Measurements from ENCODE around the gene JOSD1. TPM values are rescaled to one million over a fixed set of nuclear protein-coding genes. Genes with fewer than 3 reads are reported as not detected.

The JOSD1 gene
- total RNA-seq, 8 experiments from 2014 or later = 25.8 to 56.7 (median 28.9) TPM

DNA sequence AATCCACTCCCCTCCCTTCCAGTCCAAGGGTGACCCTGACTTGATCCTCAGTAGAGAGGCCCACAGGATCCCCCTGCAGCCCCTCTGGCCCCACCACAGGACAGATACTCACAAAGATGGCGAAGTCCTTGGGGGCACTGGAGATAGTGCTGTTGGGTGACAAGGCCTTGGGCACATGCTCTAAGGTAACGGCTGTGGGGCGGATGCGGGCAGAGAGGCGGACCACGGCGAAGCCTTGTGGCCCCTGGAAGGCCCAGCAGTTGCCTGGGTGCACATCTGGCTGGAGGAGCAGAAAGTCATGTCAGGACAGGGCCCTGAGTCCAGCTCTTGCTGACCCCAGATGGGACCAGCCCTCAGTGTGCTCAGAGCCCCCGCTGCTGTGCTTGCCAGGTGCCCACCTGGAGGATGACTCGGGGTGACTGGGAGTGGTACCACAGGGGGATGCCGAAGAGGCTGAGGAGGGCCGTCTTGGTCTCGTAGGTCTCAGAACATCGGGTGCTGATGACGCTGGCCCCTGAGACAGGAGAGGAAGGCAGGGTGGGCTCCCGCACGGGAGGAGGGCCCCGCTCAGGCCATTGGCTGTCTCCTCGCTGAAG is 37.8 kb upstream of the JOSD1 start:
- Histone ChIP-seq H3K4me1 (replicated peaks in 1 of 2) (peaks cover 0 to under 1% of the 10 kb centered on the region in 2 donors), H3K4me3 (no peak overlapping the region), H3K27ac (no peak overlapping the region)
- in situ Hi-C loops (cut with MboI; ENCODE audit: low pct_unique_long_range_greater_than_20kb in 2 of 9, low sequenced_read_pairs in 9 of 9, unreplicated experiment in 9 of 9) = no loop called here
- WGBS, 10 experiments = 80 to 100% (median 95%) methylated on average over 1 to 11 of the region's 18 CpGs; no CpG with 5 or more reads in 5 of the 10 experiments
- no peak for ATAC-seq (replicated peaks in 6 of 8)

GRCh38 chr22:38737302-38738060 is 36.7 kb upstream of the JOSD1 start:
- WGBS, 10 experiments = 60 to 100% (median 88%) methylated on average over 1 to 9 of the region's 21 CpGs; no CpG with 5 or more reads in 2 of the 10 experiments
- Histone ChIP-seq H3K4me3 (no peak overlapping the region), H3K4me1 (replicated peaks in 1 of 2) (peaks cover 0 to 2% of the 10 kb centered on the region in 2 donors), H3K27ac (no peak overlapping the region)
- ATAC-seq (replicated peaks in 6 of 8) = no peak
- in situ Hi-C loops (cut with MboI; ENCODE audit: low pct_unique_long_range_greater_than_20kb in 2 of 9, low sequenced_read_pairs in 9 of 9, unreplicated experiment in 9 of 9) = no loop called here

DNA sequence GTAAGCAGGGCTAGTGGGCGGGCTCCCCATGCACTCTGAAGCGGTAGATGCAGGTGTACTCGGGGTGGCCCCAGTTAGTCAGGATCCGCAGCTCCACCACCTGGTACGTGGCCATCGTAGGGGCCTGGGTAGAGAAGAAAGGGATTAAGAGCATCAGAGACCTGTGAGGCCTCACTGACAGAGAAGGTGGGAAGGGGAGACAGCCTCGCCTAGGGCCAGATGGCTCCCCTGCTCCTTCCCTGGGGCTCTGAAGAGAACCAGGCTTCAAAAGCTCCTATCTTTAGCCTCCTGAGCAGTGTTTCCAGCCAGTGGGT is 35.5 kb upstream of the JOSD1 start:
- in situ Hi-C loops (cut with MboI; ENCODE audit: low pct_unique_long_range_greater_than_20kb in 2 of 9, low sequenced_read_pairs in 9 of 9, unreplicated experiment in 9 of 9) = no loop called here
- WGBS, 10 experiments = 67 to 100% (median 86%) methylated on average over 1 to 4 of the region's 7 CpGs; no CpG with 5 or more reads in 5 of the 10 experiments
- Histone ChIP-seq H3K4me1 (replicated peaks in 1 of 2) (peaks cover 0 to 7% of the 10 kb centered on the region in 2 donors), H3K4me3 (no peak overlapping the region), H3K27ac (no peak overlapping the region)
- ATAC-seq (replicated peaks in 6 of 8) = no peak

DNA sequence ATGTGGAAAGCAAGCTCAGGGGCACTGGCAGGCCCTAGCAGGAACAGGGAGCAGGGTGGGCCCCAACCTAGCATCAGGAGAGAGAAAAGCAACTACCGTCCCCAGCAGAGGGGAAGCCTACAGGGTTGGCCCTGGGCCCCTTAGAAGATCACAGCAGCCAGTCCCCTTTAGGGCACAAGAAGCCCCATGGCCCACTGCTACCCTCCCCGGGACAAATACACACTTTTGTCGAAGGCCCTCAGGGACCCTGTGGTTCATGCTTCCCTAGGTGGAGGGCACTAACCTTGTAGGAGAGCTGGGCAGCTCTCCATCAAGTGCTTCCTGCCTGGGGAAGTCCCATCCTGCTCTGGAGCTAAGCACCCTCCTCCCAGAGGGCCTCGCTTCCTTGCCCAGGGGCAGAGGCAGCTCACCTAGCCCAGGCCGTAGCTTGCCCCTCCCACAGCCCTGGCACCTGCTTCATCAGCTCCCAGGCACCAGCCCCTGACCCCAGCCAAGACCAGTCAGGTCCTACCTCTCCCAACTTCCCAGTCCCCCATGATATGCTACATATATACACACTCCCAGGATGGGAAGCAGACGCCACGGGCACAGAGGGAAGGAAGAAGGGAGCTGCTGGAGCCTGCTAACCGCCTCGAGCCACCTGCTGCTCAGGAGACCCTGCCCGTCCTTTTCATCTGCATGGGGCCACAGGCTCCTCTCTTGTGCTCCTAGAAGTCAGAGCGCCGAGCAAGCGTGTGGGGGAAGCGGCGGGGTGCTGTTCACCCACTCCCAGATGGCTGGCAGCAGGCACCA is 34.9 kb upstream of the JOSD1 start:
- 80 to 100% (median 85%) methylated on average over 1 to 5 of the region's 15 CpGs; no CpG with 5 or more reads in 3 of the 10 experiments for WGBS, 10 experiments
- H3K4me3 ChIP-seq = no peak overlapping the region
- H3K4me1 ChIP-seq (replicated peaks in 1 of 2) = peaks cover 0 to 7% of the 10 kb centered on the region in 2 donors
- in situ Hi-C loops (cut with MboI; ENCODE audit: low pct_unique_long_range_greater_than_20kb in 2 of 9, low sequenced_read_pairs in 9 of 9, unreplicated experiment in 9 of 9) = no loop called here
- H3K27ac ChIP-seq = no peak overlapping the region
- ATAC-seq (replicated peaks in 6 of 8) = no peak

- Histone ChIP-seq H3K4me1 (replicated peaks in 1 of 2) (peaks cover 0 to 7% of the 10 kb centered on the region in 2 donors), H3K4me3 (no peak overlapping the region), H3K27ac (no peak overlapping the region)
- WGBS, 10 experiments = no CpG with 5 or more reads among the region's 7 CpGs
- in situ Hi-C loops (cut with MboI; ENCODE audit: low pct_unique_long_range_greater_than_20kb in 2 of 9, low sequenced_read_pairs in 9 of 9, unreplicated experiment in 9 of 9) = no loop called here
- ATAC-seq (replicated peaks in 6 of 8) = no peak
Observed at GRCh38 chr22:38735126-38735464, 34.4 kb upstream of the JOSD1 start.

- WGBS, 10 experiments = 40 to 100% (median 87%) methylated on average over 1 to 4 of the region's 13 CpGs; no CpG with 5 or more reads in 4 of the 10 experiments
- in situ Hi-C loops (cut with MboI; ENCODE audit: low pct_unique_long_range_greater_than_20kb in 2 of 9, low sequenced_read_pairs in 9 of 9, unreplicated experiment in 9 of 9) = no loop called here
- Histone ChIP-seq H3K27ac (no peak overlapping the region), H3K4me3 (no peak overlapping the region), H3K4me1 (replicated peaks in 1 of 2) (peaks cover 0 to 7% of the 10 kb centered on the region in 2 donors)
- no peak for ATAC-seq (replicated peaks in 6 of 8)
Observed at GRCh38 chr22:38734421-38735100, 33.8 kb upstream of the JOSD1 start.

DNA sequence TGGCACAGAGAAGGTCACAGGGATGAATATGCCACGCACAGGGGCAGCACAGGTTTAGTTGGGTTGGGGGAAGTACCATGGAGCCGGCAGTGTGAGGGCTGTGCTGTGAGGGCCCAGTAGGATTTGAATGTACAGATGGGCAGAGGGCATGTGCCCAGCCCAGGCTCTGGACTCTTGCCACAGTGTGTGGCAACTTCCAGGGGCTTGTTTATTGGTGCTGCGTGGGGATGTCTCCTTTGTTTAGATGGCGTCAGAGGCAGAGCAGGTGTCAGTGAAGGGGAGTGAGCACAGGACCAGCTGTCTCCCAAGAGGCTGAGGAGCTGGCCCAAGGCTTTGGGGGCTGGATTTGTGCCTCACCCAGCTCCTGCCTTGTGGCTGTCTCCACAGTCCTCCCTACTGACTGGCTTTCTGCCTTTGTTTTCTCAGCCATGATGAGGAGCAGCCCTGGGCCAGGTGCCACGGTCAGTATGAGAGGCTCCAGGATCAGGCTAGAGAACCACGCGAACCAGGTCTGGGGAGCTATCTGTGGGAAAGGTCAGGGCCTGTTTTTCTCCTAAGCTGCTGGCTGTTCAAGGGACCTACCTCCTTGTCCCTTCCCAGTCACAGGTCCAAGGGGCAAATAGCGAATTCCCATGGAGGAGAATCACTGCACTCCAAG is 33.1 kb upstream of the JOSD1 start:
- in situ Hi-C loops (cut with MboI; ENCODE audit: low pct_unique_long_range_greater_than_20kb in 2 of 9, low sequenced_read_pairs in 9 of 9, unreplicated experiment in 9 of 9) = no loop called here
- WGBS, 10 experiments = 67 to 100% (median 100%) methylated on average over 1 to 4 of the region's 8 CpGs; no CpG with 5 or more reads in 4 of the 10 experiments
- H3K4me1 ChIP-seq (replicated peaks in 1 of 2) = peaks cover 0 to 7% of the 10 kb centered on the region in 2 donors
- no peak overlapping the region for H3K4me3 ChIP-seq
- peak in 3 of 8 experiments; percentile 1 to 6 (median 4) for ATAC-seq (replicated peaks in 6 of 8)
- peak overlapping the region in 1 of 2 donors; percentile 38 for H3K27ac ChIP-seq

GRCh38 chr22:38733329-38733723 is 32.6 kb upstream of the JOSD1 start:
- in situ Hi-C loops (cut with MboI; ENCODE audit: low pct_unique_long_range_greater_than_20kb in 2 of 9, low sequenced_read_pairs in 9 of 9, unreplicated experiment in 9 of 9) = no loop called here
- no peak overlapping the region for H3K27ac ChIP-seq
- H3K4me1 ChIP-seq (replicated peaks in 1 of 2) = peaks cover 0 to 7% of the 10 kb centered on the region in 2 donors
- H3K4me3 ChIP-seq = no peak overlapping the region
- ATAC-seq (replicated peaks in 6 of 8) = peak; percentile 14 to 57 (median 44)
- WGBS, 10 experiments = 7 to 100% (median 71%) methylated on average over 1 to 3 of the region's 4 CpGs; no CpG with 5 or more reads in 5 of the 10 experiments

DNA sequence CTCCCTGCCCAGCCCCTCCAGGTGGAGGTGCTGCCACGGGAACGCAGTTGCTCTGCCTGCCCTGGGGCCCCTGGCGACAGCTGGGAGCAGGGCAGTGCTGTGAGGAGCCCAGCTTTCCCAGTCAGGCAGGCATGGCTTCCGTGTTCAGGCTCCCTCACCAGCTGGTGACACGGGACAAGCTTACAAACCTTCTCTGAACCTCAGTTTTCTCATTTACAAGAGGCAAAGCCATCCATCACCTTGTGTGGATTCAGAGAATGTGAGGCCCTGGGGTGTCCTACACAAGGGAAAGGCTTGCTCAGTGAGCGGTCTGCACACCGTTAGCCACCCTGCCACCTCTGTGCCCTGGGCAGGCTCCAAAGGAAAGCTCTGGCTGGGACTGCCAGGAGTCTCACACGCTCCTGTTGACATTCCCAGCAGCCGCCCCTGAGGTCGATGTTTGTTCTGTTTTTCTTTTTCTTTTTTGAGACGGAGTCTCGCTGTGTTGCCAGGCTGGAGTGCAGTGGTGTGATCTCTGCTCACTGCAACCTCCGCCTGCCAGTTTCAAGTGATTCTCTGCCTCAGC is 31.6 kb upstream of the JOSD1 start:
- WGBS, 10 experiments = 90 to 100% (median 93%) methylated on average over 1 to 3 of the region's 13 CpGs; no CpG with 5 or more reads in 5 of the 10 experiments
- peak in 5 of 8 experiments; percentile 13 to 73 (median 35) for ATAC-seq (replicated peaks in 6 of 8)

DNA sequence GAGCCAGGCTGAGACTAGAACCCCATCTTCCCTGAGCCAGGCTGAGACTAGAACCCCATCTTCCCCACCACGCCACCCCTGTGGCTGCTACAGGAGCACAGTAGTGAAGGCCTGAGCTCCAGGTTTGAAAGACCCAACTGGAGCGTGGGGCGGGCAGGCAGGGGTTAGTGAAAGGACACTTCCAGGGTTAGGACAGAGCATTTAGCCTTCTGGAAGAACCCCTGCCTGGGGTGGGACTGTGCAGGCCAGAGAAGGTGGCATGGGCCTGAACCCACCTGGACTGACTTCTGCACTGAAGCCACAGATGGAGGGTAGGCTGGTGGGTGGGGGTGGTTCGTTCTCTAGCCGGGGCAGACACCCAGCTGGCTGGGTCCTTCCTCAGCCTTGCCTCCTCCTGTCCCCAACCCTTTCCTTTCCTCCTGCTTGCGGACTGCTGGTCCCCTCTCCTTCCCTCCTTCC is 31.0 kb upstream of the JOSD1 start:
- ATAC-seq (replicated peaks in 6 of 8) = peak in 3 of 8 experiments; percentile 3 to 7 (median 5)
- in situ Hi-C loops (cut with MboI; ENCODE audit: low pct_unique_long_range_greater_than_20kb in 2 of 9, low sequenced_read_pairs in 9 of 9, unreplicated experiment in 9 of 9) = no loop called here
- Histone ChIP-seq H3K4me3 (no peak overlapping the region), H3K27ac (no peak overlapping the region), H3K4me1 (replicated peaks in 1 of 2) (peaks cover 0 to 7% of the 10 kb centered on the region in 2 donors)
- 83 to 100% (median 100%) methylated on average over 1 to 3 of the region's 6 CpGs; no CpG with 5 or more reads in 7 of the 10 experiments for WGBS, 10 experiments

More for the DNA sequence above, 31.6 kb upstream of the JOSD1 start:
- Histone ChIP-seq H3K4me1 (replicated peaks in 1 of 2) (peaks cover 0 to 7% of the 10 kb centered on the region in 2 donors), H3K4me3 (no peak overlapping the region), H3K27ac (no peak overlapping the region)
- in situ Hi-C loops (cut with MboI; ENCODE audit: low pct_unique_long_range_greater_than_20kb in 2 of 9, low sequenced_read_pairs in 9 of 9, unreplicated experiment in 9 of 9) = no loop called here

GRCh38 chr22:38730411-38730871 is 29.7 kb upstream of the JOSD1 start:
- Histone ChIP-seq H3K27ac (no peak overlapping the region), H3K4me1 (replicated peaks in 1 of 2) (peaks cover 0 to 7% of the 10 kb centered on the region in 2 donors), H3K4me3 (no peak overlapping the region)
- in situ Hi-C loops (cut with MboI; ENCODE audit: low pct_unique_long_range_greater_than_20kb in 2 of 9, low sequenced_read_pairs in 9 of 9, unreplicated experiment in 9 of 9) = no loop called here
- WGBS, 10 experiments = 100% methylated on average over 1 of the region's 13 CpGs; no CpG with 5 or more reads in 8 of the 10 experiments
- peak in 1 of 8 experiments; percentile 4 for ATAC-seq (replicated peaks in 6 of 8)

DNA sequence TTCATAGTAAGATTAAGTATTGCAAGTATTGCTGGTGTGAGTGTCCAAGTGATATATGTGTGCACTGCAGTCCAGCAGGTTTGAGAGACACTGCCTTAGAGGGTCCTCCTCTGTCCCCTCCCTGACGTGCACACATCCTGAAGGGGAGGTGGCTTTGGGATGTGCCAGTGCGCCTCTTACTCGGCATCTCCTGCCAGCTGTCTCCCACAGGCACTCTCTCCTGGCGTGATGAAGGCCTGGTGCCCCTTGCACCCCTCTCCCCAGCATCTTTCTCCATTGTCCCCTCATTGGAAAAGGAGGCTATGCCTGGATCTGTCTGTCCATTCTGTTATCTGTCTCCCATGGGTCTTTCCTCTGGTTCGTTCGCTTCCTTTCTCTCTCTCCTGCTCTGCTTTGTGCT is 29.2 kb upstream of the JOSD1 start:
- 100% methylated on average over 1 to 3 of the region's 6 CpGs; no CpG with 5 or more reads in 8 of the 10 experiments for WGBS, 10 experiments
- no peak for ATAC-seq (replicated peaks in 6 of 8)
- in situ Hi-C loops (cut with MboI; ENCODE audit: low pct_unique_long_range_greater_than_20kb in 2 of 9, low sequenced_read_pairs in 9 of 9, unreplicated experiment in 9 of 9) = no loop called here
- peaks cover 0 to 7% of the 10 kb centered on the region in 2 donors for H3K4me1 ChIP-seq (replicated peaks in 1 of 2)
- no peak overlapping the region for H3K27ac ChIP-seq
- H3K4me3 ChIP-seq = no peak overlapping the region

All from motor neuron (in vitro differentiated cells).